ENCODE data around the gene CLCN5. TPM values are rescaled to one million over a fixed set of nuclear protein-coding genes. Genes with fewer than 3 reads are reported as not detected.

The CLCN5 gene
- total RNA-seq, 4 donors from 2014 or later = 3.7 to 8.2 (median 5.5) TPM

GRCh38 chrX:49999087-49999486 lies 76.7 kb downstream of the CLCN5 start:
- no peaks in the 10 kb centered on the region for H3K27me3 ChIP-seq

GRCh38 chrX:50000937-50001542 lies 78.6 kb downstream of the CLCN5 start:
- TF ChIP-seq POLR2A (IDR thresholded peaks at IDR 0.05) = no peak
- no peak for TF ChIP-seq EP300 (IDR thresholded peaks at IDR 0.05; ENCODE audit: low read depth)
- no peak for TF ChIP-seq CTCF (IDR thresholded peaks at IDR 0.05)
- TF ChIP-seq POLR2AphosphoS5 (IDR thresholded peaks at IDR 0.05) = no peak
- H3K4me1 ChIP-seq = no peaks in the 10 kb centered on the region
- intact Hi-C loops (cut with DNase I; ENCODE audit: low total_unique reads) (no loop called here), in situ Hi-C loops (cut with MboI; ENCODE audit: low pct_ligation_motif_present in 1 of 4, low pct_unique_long_range_greater_than_20kb in 1 of 4, low sequenced_read_pairs in 3 of 4) (no loop called here)
- no peaks in the 10 kb centered on the region for H3K27me3 ChIP-seq
- DNase-seq = no peak
- no peaks in the 10 kb centered on the region for H3K36me3 ChIP-seq
- no peaks in the 10 kb centered on the region for H3K9me3 ChIP-seq
- H3K27ac ChIP-seq = no peak overlapping the region
- H3K4me3 ChIP-seq = no peak overlapping the region

More at GRCh38 chrX:49999087-49999486, 76.7 kb downstream of the CLCN5 start:
- intact Hi-C loops (cut with DNase I; ENCODE audit: low total_unique reads) = no loop called here
- Histone ChIP-seq H3K27ac (no peak overlapping the region), H3K9me3 (no peaks in the 10 kb centered on the region), H3K4me1 (no peaks in the 10 kb centered on the region), H3K4me3 (no peak overlapping the region), H3K36me3 (no peaks in the 10 kb centered on the region)
- DNase-seq = no peak
- TF ChIP-seq POLR2AphosphoS5 (IDR thresholded peaks at IDR 0.05) (no peak), CTCF (IDR thresholded peaks at IDR 0.05) (no peak), EP300 (IDR thresholded peaks at IDR 0.05; ENCODE audit: low read depth) (no peak), POLR2A (IDR thresholded peaks at IDR 0.05) (no peak)
- in situ Hi-C loops (cut with MboI; ENCODE audit: low pct_ligation_motif_present in 1 of 4, low pct_unique_long_range_greater_than_20kb in 1 of 4, low sequenced_read_pairs in 3 of 4) = no loop called here
- 88% methylated on average over 3 of the region's 3 CpGs; no CpG with 5 or more reads in 1 of the 2 donors for WGBS, 2 donors (ENCODE audit: low coverage in 1 of 2)

GRCh38 chrX:50002067-50002714 lies 79.8 kb downstream of the CLCN5 start:
- TF ChIP-seq CTCF (IDR thresholded peaks at IDR 0.05) (no peak), EP300 (IDR thresholded peaks at IDR 0.05; ENCODE audit: low read depth) (no peak), POLR2AphosphoS5 (IDR thresholded peaks at IDR 0.05) (no peak), POLR2A (IDR thresholded peaks at IDR 0.05) (no peak)
- no peaks in the 10 kb centered on the region for H3K4me1 ChIP-seq
- no peak overlapping the region for H3K4me3 ChIP-seq
- H3K9me3 ChIP-seq = no peaks in the 10 kb centered on the region
- H3K27me3 ChIP-seq = no peaks in the 10 kb centered on the region
- no peak overlapping the region for H3K27ac ChIP-seq
- in situ Hi-C loops (cut with MboI; ENCODE audit: low pct_ligation_motif_present in 1 of 4, low pct_unique_long_range_greater_than_20kb in 1 of 4, low sequenced_read_pairs in 3 of 4) = no loop called here
- intact Hi-C loops (cut with DNase I; ENCODE audit: low total_unique reads) = no loop called here
- H3K36me3 ChIP-seq = no peaks in the 10 kb centered on the region
- WGBS, 2 donors (ENCODE audit: low coverage in 1 of 2) = 58% methylated on average over 2 of the region's 2 CpGs; no CpG with 5 or more reads in 1 of the 2 donors
- DNase-seq = no peak

- Histone ChIP-seq H3K27me3 (no peaks in the 10 kb centered on the region), H3K9me3 (no peaks in the 10 kb centered on the region), H3K36me3 (no peaks in the 10 kb centered on the region), H3K4me3 (no peak overlapping the region), H3K4me1 (no peaks in the 10 kb centered on the region), H3K27ac (no peak overlapping the region)
- 88% methylated on average over 4 of the region's 4 CpGs; no CpG with 5 or more reads in 1 of the 2 donors for WGBS, 2 donors (ENCODE audit: low coverage in 1 of 2)
- DNase-seq = no peak
- intact Hi-C loops (cut with DNase I; ENCODE audit: low total_unique reads) = no loop called here
- no peak for TF ChIP-seq POLR2A (IDR thresholded peaks at IDR 0.05)
- no peak for TF ChIP-seq EP300 (IDR thresholded peaks at IDR 0.05; ENCODE audit: low read depth)
- TF ChIP-seq POLR2AphosphoS5 (IDR thresholded peaks at IDR 0.05) = no peak
- no peak for TF ChIP-seq CTCF (IDR thresholded peaks at IDR 0.05)
- in situ Hi-C loops (cut with MboI; ENCODE audit: low pct_ligation_motif_present in 1 of 4, low pct_unique_long_range_greater_than_20kb in 1 of 4, low sequenced_read_pairs in 3 of 4) = no loop called here
Observed at GRCh38 chrX:50003467-50003866, 81.1 kb downstream of the CLCN5 start.
